Neural cell (in vitro differentiated cells): ENCODE measurements around the gene CCDC40. TPM values are rescaled to one million over a fixed set of nuclear protein-coding genes. Genes with fewer than 3 reads are reported as not detected.
A peak's percentile ranks its signal among the peaks of the same experiment; 100 is the strongest.

Experiments
- H2AFZ ChIP-seq: fragments of 200-600, 300-800 bp; sonication (generic), shearing (Covaris generic); 2 replicates; pipeline ENCODE4 v1.6.0; 2014; ENCODE audit warnings: low read depth, mild to moderate bottlenecking, antibody characterized with exemption, low read length, moderate library complexity
- H3F3A ChIP-seq: fragments of 200-600 bp; shearing (Covaris generic); 2 replicates; pipeline ENCODE4 v1.6.1; 2016; ENCODE audit warnings: mild to moderate bottlenecking, moderate library complexity, mixed read lengths, antibody characterized with exemption, low read length; ENCODE audit not compliant: insufficient read depth, poor library complexity, severe bottlenecking
- H3K27ac ChIP-seq: fragments of 200-600, 300-800 bp; sonication (generic), shearing (Covaris generic); 2 replicates; pipeline ENCODE4 v1.5.1; 2014; ENCODE audit warnings: mild to moderate bottlenecking, low read length, moderate library complexity
- H3K27me3 ChIP-seq: fragments of 300-800, 200-600 bp; sonication (generic), shearing (Covaris generic); 2 replicates; pipeline ENCODE4 v1.6.0; 2014; ENCODE audit warnings: mild to moderate bottlenecking, low read depth, low read length, moderate library complexity; ENCODE audit not compliant: insufficient read depth
- H3K36me3 ChIP-seq: fragments of 300-800, 200-600 bp; sonication (generic), shearing (Covaris generic); 2 replicates; pipeline ENCODE4 v1.5.1; 2014; ENCODE audit warnings: mild to moderate bottlenecking, antibody characterized with exemption, low read length, moderate library complexity; ENCODE audit not compliant: insufficient read depth
- H3K4me2 ChIP-seq: fragments of 300-800, 200-600 bp; sonication (generic), shearing (Covaris generic); 2 replicates; pipeline ENCODE4 v1.6.0; 2014; ENCODE audit warnings: mild to moderate bottlenecking, low read length
- H3K4me3 ChIP-seq: fragments of 300-800, 200-600 bp; sonication (generic), shearing (Covaris generic); 2 replicates; pipeline ENCODE4 v1.5.1; 2014; ENCODE audit warnings: mild to moderate bottlenecking, low read length, moderate library complexity
- H3K79me2 ChIP-seq: fragments of 200-600 bp; shearing (Covaris generic); replicated peaks from 2 replicates; pipeline ENCODE4 v1.6.0; 2014; ENCODE audit warnings: mild to moderate bottlenecking, low read length, moderate library complexity; ENCODE audit not compliant: insufficient read depth
- H3K9ac ChIP-seq: fragments of 300-800, 200-600 bp; sonication (generic), shearing (Covaris generic); 2 replicates; pipeline ENCODE4 v1.6.1; 2016; ENCODE audit warnings: mild to moderate bottlenecking, low read length, mixed read lengths
- H3K9me2 ChIP-seq: fragments of 200-600 bp; shearing (Covaris generic); 2 replicates; pipeline ENCODE4 v1.6.1; 2016; ENCODE audit warnings: mild to moderate bottlenecking, low read length, mixed read lengths; ENCODE audit not compliant: insufficient read depth
- H3K9me3 ChIP-seq: fragments of 200-600, 300-800 bp; sonication (generic), shearing (Covaris generic); 2 replicates; pipeline ENCODE4 v1.6.1; 2016; ENCODE audit warnings: mild to moderate bottlenecking, mixed run types, low read length, moderate library complexity, mixed read lengths
- H4K20me1 ChIP-seq: fragments of 200-600 bp; shearing (Covaris generic); 2 replicates; pipeline ENCODE4 v1.6.1; 2016; ENCODE audit warnings: mild to moderate bottlenecking, mixed run types; ENCODE audit not compliant: insufficient read depth
- CTCF ChIP-seq: fragments of 450-650 bp; IDR thresholded peaks from 2 replicates; pipeline ENCODE4 v1.5.1; 2014; ENCODE audit warnings: antibody characterized with exemption, mild to moderate bottlenecking, moderate library complexity; ENCODE audit not compliant: poor library complexity, severe bottlenecking
- EP300 ChIP-seq: fragments of 450-650 bp; conservative IDR thresholded peaks from 2 replicates; pipeline ENCODE4 v1.6.1; 2014; ENCODE audit warnings: antibody characterized with exemption, mild to moderate bottlenecking, moderate library complexity; ENCODE audit not compliant: poor library complexity, severe bottlenecking
- EZH2 ChIP-seq: fragments of 200-600, 300-800 bp; shearing (Covaris generic), sonication (generic); IDR thresholded peaks from 2 replicates; pipeline ENCODE4 v1.6.1; 2014; ENCODE audit warnings: antibody characterized with exemption, low read length, borderline replicate concordance, mild to moderate bottlenecking; ENCODE audit not compliant: insufficient read depth, poor library complexity, severe bottlenecking
- MXI1 ChIP-seq: fragments of 450-650 bp; conservative IDR thresholded peaks from 2 replicates; pipeline ENCODE4 v1.6.1; 2014; ENCODE audit warnings: antibody characterized with exemption, mild to moderate bottlenecking; ENCODE audit not compliant: poor library complexity, severe bottlenecking
- POLR2AphosphoS5 ChIP-seq: IDR thresholded peaks from 2 replicates; pipeline ENCODE4 v1.6.1; 2012
- RAD21 ChIP-seq: fragments of 450-650 bp; conservative IDR thresholded peaks from 2 replicates; pipeline ENCODE4 v1.6.1; 2014; ENCODE audit warnings: antibody characterized with exemption, mild to moderate bottlenecking, moderate library complexity
- SMC3 ChIP-seq: fragments of 450-650 bp; conservative IDR thresholded peaks from 2 replicates; pipeline ENCODE4 v1.6.1; 2014; ENCODE audit warnings: antibody characterized with exemption, mild to moderate bottlenecking, moderate library complexity; ENCODE audit not compliant: poor library complexity
- TAF1 ChIP-seq: IDR thresholded peaks from 2 replicates; pipeline ENCODE4 v1.6.1; 2012; ENCODE audit warnings: low read depth
- polyA minus RNA-seq: library from RNA; depleted of rRNA, polyadenylated mRNA; stranded (reverse); fragments of >200 nt; gene quantifications from 2 replicates; pipeline ENCODE4 v1.2.3, GENCODE V29; 2014
- polyA plus RNA-seq: library from polyadenylated mRNA; depleted of rRNA; stranded (reverse); fragments of >200 nt; gene quantifications from 2 replicates; pipeline ENCODE4 v1.2.3, GENCODE V29; 2014
- TF ChIP-seq, protein P1 (sequence below): IDR thresholded peaks from 2 replicates; pipeline ENCODE4 v1.6.1; 2012; ENCODE audit warnings: borderline replicate concordance

CCDC40 gene
- polyA plus RNA-seq, result 5.5 and 15.0 TPM in 2 replicates
- 18.0 and 24.1 TPM in 2 replicates for polyA minus RNA-seq

DNA sequence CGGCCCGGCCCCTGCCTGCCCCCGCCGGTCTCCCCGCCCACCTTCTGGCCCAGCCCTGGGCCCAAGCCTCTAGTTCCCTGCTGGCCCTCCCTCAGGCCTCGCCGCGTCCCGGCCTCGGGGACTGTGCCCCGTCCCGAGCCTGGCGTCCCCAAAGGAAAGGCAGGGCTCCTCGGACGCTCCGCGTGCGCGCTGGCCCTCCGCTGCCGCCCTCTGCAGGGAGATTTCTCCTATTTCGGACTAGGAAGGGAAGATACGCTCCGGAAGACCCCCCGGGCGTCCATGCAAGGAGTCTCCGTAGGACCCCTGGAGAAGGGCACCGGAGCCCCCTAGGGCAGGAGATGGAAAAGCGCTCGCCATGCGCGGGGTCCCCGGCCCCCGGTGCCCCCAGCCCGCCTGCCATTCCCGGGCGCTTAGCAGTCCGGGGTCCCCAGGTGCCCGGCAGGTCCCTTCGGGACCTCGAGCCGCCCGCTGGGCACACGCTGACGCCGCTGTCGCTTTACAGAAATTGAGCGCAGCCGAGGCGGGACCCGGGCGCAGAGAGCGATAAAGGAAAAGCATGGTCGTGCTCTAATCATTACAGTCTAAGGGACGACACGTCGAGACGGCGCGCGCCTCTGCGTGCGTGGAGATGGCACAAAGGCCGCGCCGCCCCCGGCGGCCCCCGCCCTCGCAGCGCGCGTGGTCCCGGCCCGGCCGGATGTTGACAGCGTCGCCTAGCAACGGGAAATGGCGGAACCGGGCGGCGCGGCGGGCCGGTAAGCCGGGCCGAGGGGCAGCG is at the start of gene CCDC40:
TSS of gene CCDC40 (plus strand) at position 706 of the 778 bp plus-strand sequence. CDS start at position 727, 21 bp downstream.
- Histone ChIP-seq H2AFZ (peak within 1 kb of the TSS; percentile 73), H3K9me2 (no peaks in the 10 kb centered on the region), H3K79me2 (peaks cover 45% of the 10 kb centered on the region), H3K36me3 (no peaks in the 10 kb centered on the region), H3K4me2 (peak within 1 kb of the TSS; percentile 89), H3K9ac (peak within 1 kb of the TSS; percentile 99), H3K9me3 (no peaks in the 10 kb centered on the region), H3F3A (no peaks in the 10 kb centered on the region), H4K20me1 (no peaks in the 10 kb centered on the region), H3K27me3 (no peaks in the 10 kb centered on the region), H3K27ac (peak within 1 kb of the TSS; percentile 99), H3K4me3 (peak within 1 kb of the TSS; percentile 94)
- TF ChIP-seq MXI1, result peak; percentile 96
- no peak for TF ChIP-seq EZH2
- TF ChIP-seq TAF1, result peak; percentile 75
- peak; percentile 42 for TF ChIP-seq RAD21
- peak; percentile 49 for TF ChIP-seq CTCF
- TF ChIP-seq POLR2AphosphoS5, result peak; percentile 86
- TF ChIP-seq EP300, result peak; percentile 66
- peak; percentile 47 for TF ChIP-seq SMC3
- TF ChIP-seq, protein P1, sequence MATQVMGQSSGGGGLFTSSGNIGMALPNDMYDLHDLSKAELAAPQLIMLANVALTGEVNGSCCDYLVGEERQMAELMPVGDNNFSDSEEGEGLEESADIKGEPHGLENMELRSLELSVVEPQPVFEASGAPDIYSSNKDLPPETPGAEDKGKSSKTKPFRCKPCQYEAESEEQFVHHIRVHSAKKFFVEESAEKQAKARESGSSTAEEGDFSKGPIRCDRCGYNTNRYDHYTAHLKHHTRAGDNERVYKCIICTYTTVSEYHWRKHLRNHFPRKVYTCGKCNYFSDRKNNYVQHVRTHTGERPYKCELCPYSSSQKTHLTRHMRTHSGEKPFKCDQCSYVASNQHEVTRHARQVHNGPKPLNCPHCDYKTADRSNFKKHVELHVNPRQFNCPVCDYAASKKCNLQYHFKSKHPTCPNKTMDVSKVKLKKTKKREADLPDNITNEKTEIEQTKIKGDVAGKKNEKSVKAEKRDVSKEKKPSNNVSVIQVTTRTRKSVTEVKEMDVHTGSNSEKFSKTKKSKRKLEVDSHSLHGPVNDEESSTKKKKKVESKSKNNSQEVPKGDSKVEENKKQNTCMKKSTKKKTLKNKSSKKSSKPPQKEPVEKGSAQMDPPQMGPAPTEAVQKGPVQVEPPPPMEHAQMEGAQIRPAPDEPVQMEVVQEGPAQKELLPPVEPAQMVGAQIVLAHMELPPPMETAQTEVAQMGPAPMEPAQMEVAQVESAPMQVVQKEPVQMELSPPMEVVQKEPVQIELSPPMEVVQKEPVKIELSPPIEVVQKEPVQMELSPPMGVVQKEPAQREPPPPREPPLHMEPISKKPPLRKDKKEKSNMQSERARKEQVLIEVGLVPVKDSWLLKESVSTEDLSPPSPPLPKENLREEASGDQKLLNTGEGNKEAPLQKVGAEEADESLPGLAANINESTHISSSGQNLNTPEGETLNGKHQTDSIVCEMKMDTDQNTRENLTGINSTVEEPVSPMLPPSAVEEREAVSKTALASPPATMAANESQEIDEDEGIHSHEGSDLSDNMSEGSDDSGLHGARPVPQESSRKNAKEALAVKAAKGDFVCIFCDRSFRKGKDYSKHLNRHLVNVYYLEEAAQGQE, result peak; percentile 72

- Histone ChIP-seq H4K20me1 (no peaks in the 10 kb centered on the region), H3K4me2 (no peak overlapping the region), H3F3A (no peaks in the 10 kb centered on the region), H2AFZ (no peak overlapping the region), H3K79me2 (no peaks in the 10 kb centered on the region), H3K36me3 (no peaks in the 10 kb centered on the region), H3K27me3 (no peaks in the 10 kb centered on the region), H3K9me2 (no peaks in the 10 kb centered on the region), H3K4me3 (no peak overlapping the region), H3K9ac (no peak overlapping the region), H3K9me3 (no peaks in the 10 kb centered on the region), H3K27ac (no peak overlapping the region)
- no peak for TF ChIP-seq RAD21
- no peak for TF ChIP-seq POLR2AphosphoS5
- no peak for TF ChIP-seq SMC3
- no peak for TF ChIP-seq CTCF
- no peak for TF ChIP-seq TAF1
- TF ChIP-seq MXI1, result no peak
- no peak for TF ChIP-seq EP300
Observed at GRCh38 chr17:79987187-79987934, 49.1 kb upstream of the CCDC40 start.
